Nephron progenitor cell (in vitro differentiated cells): ENCODE results near the gene ABTB2.

ENCODE experiments used
- DNase-seq: peaks from one replicate; pipeline ENCODE4 v3.0.0; 2021
- H3K27ac Mint-ChIP-seq: 2 replicates; pipeline ENCODE4 v1.8.0; 2021; ENCODE audit warnings: mild to moderate bottlenecking, moderate library complexity, mixed read lengths
- H3K27me3 Mint-ChIP-seq: 2 replicates; pipeline ENCODE4 v1.8.0; 2021; ENCODE audit warnings: mild to moderate bottlenecking, low read depth, mixed read lengths; ENCODE audit not compliant: poor library complexity
- H3K36me3 Mint-ChIP-seq: 2 replicates; pipeline ENCODE4 v1.8.0; 2021; ENCODE audit warnings: low read depth, mixed read lengths
- H3K4me1 Mint-ChIP-seq: 2 replicates; pipeline ENCODE4 v1.8.0; 2021; ENCODE audit warnings: mixed read lengths
- H3K4me3 Mint-ChIP-seq: 2 replicates; pipeline ENCODE4 v1.8.0; 2021; ENCODE audit warnings: mild to moderate bottlenecking, moderate library complexity, mixed read lengths
- H3K9me3 Mint-ChIP-seq: 2 replicates; pipeline ENCODE4 v1.8.0; 2021; ENCODE audit warnings: mild to moderate bottlenecking, moderate library complexity, mixed read lengths
- CTCF ChIP-seq: fragments of 200-600 bp; sonication (generic); IDR thresholded peaks from 2 replicates; pipeline ENCODE4 v1.5.0; 2021; ENCODE audit warnings: antibody characterized with exemption

The ABTB2 gene

DNA sequence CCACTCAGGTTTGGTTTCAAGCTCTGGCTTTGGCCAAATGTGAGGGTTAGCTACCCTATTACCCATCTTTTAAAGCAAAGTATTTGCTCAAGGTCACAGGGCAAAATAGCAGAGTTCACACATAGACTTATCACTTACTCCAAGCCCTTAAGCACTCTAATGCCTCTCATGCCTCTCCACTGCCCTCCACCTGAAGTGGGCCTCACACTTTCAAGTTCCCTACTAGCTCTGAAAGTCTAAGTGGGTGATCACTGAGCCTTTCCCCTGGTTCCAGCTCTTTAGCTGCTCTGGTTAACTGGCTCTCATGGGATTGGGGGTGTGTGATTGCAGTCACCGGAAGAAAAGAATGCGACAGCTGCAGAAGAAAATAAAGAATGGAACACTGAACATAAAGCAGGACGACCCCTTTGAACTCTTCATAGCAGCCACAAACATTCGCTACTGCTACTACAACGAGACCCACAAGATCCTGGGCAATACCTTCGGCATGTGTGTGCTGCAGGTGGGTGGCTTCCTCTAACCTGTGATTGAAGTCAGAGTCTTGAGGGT lies 246.0 kb downstream of the ABTB2 start:
- Mint-ChIP-seq H3K4me3 (no peak overlapping the region), H3K36me3 (peaks cover 58% of the 10 kb centered on the region), H3K4me1 (peaks cover 7% of the 10 kb centered on the region), H3K9me3 (no peaks in the 10 kb centered on the region), H3K27me3 (no peaks in the 10 kb centered on the region), H3K27ac (no peak overlapping the region)
- TF ChIP-seq CTCF, result no peak
- no peak for DNase-seq

DNA sequence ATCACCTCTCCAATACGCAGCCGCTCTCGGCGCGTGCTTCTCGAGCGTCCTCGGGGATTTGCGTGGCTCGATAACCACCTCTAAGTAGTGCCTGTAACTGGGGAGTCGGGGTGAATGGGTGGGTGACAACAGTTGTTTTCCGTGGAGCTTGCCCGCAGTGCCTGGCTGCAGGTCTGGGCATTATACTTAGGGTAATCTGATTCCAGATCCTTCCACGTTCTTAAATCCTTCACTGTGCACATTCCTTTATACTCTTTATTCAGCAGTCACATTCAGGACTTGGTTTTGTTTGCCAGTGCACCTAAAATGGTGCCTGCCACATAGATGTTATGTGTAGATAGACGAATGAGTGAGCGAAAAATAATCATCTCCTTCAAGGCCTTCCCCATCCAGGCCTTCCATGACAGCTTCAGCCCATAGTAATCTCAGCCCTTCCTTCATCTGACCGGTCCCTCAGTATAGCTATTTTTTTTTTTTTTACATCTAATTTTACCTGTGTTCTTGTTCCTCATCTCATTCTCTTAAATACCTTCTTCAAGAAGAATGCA lies 251.8 kb downstream of the ABTB2 start:
- Mint-ChIP-seq H3K27ac (peak overlapping the region; percentile 98), H3K4me3 (peak overlapping the region; percentile 94), H3K4me1 (peaks cover 29% of the 10 kb centered on the region), H3K36me3 (peaks cover 15% of the 10 kb centered on the region), H3K9me3 (no peaks in the 10 kb centered on the region), H3K27me3 (no peaks in the 10 kb centered on the region)
- TF ChIP-seq CTCF, result no peak
- no peak for DNase-seq

- H3K4me3 Mint-ChIP-seq, result peak within 1 kb of the TSS; percentile 94
- H3K27me3 Mint-ChIP-seq, result no peaks in the 10 kb centered on the region
- H3K9me3 Mint-ChIP-seq, result no peaks in the 10 kb centered on the region
- H3K4me1 Mint-ChIP-seq, result peaks cover 29% of the 10 kb centered on the region
- peak; percentile 96 for DNase-seq
- H3K27ac Mint-ChIP-seq, result peak within 1 kb of the TSS; percentile 98
- no peak for TF ChIP-seq CTCF
- peaks cover 17% of the 10 kb centered on the region for H3K36me3 Mint-ChIP-seq
Measured at GRCh38 chr11:34105079-34105956, 252.5 kb downstream of the ABTB2 start, which contains the start of gene NAT10. TSS of gene NAT10 (plus strand) at chr11:34105629. CDS start at chr11:34108226, 2,597 bp downstream.

- Mint-ChIP-seq H3K4me3 (peak overlapping the region; percentile 94), H3K9me3 (no peaks in the 10 kb centered on the region), H3K4me1 (peaks cover 29% of the 10 kb centered on the region), H3K36me3 (peaks cover 19% of the 10 kb centered on the region), H3K27me3 (no peaks in the 10 kb centered on the region), H3K27ac (peak overlapping the region; percentile 98)
- DNase-seq, result no peak
- TF ChIP-seq CTCF, result no peak
Measured at GRCh38 chr11:34104680-34105078, 253.1 kb downstream of the ABTB2 start.
